K562 (cell line): ENCODE measurements around the gene KLHL14. TPM values are rescaled to one million over a fixed set of nuclear protein-coding genes. Genes with fewer than 3 reads are reported as not detected.

Source experiments
- ATAC-seq: fragments of 200-7000 bp; cut with Tn5 transposase; 3 replicates; pipeline ENCODE4 v1.9.1; 2020; ENCODE audit warnings: moderate library complexity
- BruUV-seq: library from RNA; stranded (reverse); fragments of 400-500 nt; replicated peaks from 2 replicates; lab custom pipeline; 2021; lab: Mats Ljungman, UMichigan
- CTCF ChIA-PET: fragments of 300-600 bp; formaldehyde crosslinking; extraction: SDS; loops from one replicate; lab custom pipeline; 2021; ENCODE audit warnings: low intra/inter-chr PET ratio; lab: Yijun Ruan, JAX
- POLR2A ChIA-PET: fragments of 300-600, 350-650 bp; sonication (Branson Sonifier 250); formaldehyde crosslinking; extraction: SDS; loops from one replicate; lab custom pipeline; 2021; ENCODE audit warnings: antibody characterized with exemption, inconsistent platforms; lab: Yijun Ruan, JAX
- DNase-seq, 4 experiments: peaks; one replicate each; pipeline versions ENCODE4 v3.0.0 to v3.0.0-alpha.2; 2011 to 2018; ENCODE audit warnings: low spot score in 3 of 4, mixed read lengths in 3 of 4; ENCODE audit errors: extremely low read depth in 1 of 4
- FAIRE-seq: peaks from 2 replicates; lab custom pipeline; 2011; peaks lifted over from hg19 to GRCh38; lab: Jason Lieb, UNC
- H2AFZ ChIP-seq: 2 replicates; pipeline ENCODE4 v1.6.0; 2011; ENCODE audit warnings: low read depth, low read length, control low read depth, inconsistent platforms
- H3K27ac ChIP-seq: fragments of 200-600 bp; 3 replicates; pipeline ENCODE4 v1.8.0; 2011; ENCODE audit warnings: low read depth, mild to moderate bottlenecking, control low read depth, inconsistent platforms, low read length, moderate library complexity, mixed read lengths; ENCODE audit errors: extremely low read depth
- H3K27me3 ChIP-seq, 2 experiments: fragments of 300-600 bp in 1 of 2; 2 replicates in 1 of 2; 3 replicates in 1 of 2; pipeline versions ENCODE4 v1.6.0 to v1.8.0; 2011; ENCODE audit warnings: inconsistent platforms in 2 of 2, low read length in 2 of 2, mild to moderate bottlenecking in 1 of 2, mixed read lengths in 1 of 2, moderate library complexity in 1 of 2; ENCODE audit not compliant: control insufficient read depth in 2 of 2, insufficient read depth in 2 of 2
- H3K36me3 ChIP-seq: fragments of 300-600 bp; 3 replicates; pipeline ENCODE4 v1.8.0; 2011; ENCODE audit warnings: mild to moderate bottlenecking, low read length, inconsistent platforms; ENCODE audit not compliant: control insufficient read depth, insufficient read depth
- H3K4me1 ChIP-seq, 2 experiments: fragments of 200-600 bp in 1 of 2; replicated peaks in 1 of 2; 2 replicates in 1 of 2; 3 replicates in 1 of 2; pipeline versions ENCODE4 v1.5.1 to v1.8.0; 2011; ENCODE audit warnings: inconsistent platforms in 2 of 2, low read length in 2 of 2, mild to moderate bottlenecking in 1 of 2, mixed read lengths in 1 of 2, moderate library complexity in 1 of 2; ENCODE audit not compliant: control insufficient read depth in 2 of 2, insufficient read depth in 2 of 2
- H3K4me2 ChIP-seq: 2 replicates; pipeline ENCODE4 v1.6.1; 2011; ENCODE audit warnings: low read length, control low read depth, inconsistent platforms, mixed read lengths; ENCODE audit not compliant: insufficient read depth
- H3K4me3 ChIP-seq: fragments of 200-600 bp; sonication (generic), shearing (Covaris generic); 2 replicates; pipeline ENCODE4 v1.5.1; 2016; ENCODE audit warnings: control low read depth, inconsistent platforms
- H3K79me2 ChIP-seq: fragments of 200-600 bp; 3 replicates; pipeline ENCODE4 v1.8.0; 2011; ENCODE audit warnings: low read length, inconsistent platforms; ENCODE audit not compliant: control insufficient read depth, insufficient read depth
- H3K9ac ChIP-seq, 2 experiments: 2 replicates each; pipeline versions ENCODE4 v1.6.0 to v1.6.1; 2011; ENCODE audit warnings: low read depth in 2 of 2, low read length in 2 of 2, control low read depth in 1 of 2, inconsistent platforms in 1 of 2, mild to moderate bottlenecking in 1 of 2, mixed read lengths in 1 of 2; ENCODE audit not compliant: insufficient read depth in 1 of 2
- H3K9me1 ChIP-seq: one replicate; pipeline ENCODE4 v1.6.0; 2011; ENCODE audit warnings: inconsistent platforms, mild to moderate bottlenecking, low read length, moderate library complexity; ENCODE audit not compliant: control insufficient read depth, insufficient read depth
- H3K9me3 ChIP-seq: replicated peaks from 2 replicates; pipeline ENCODE4 v1.5.1; 2011; ENCODE audit warnings: low read depth, low read length, inconsistent platforms; ENCODE audit not compliant: control insufficient read depth, insufficient read depth
- H4K20me1 ChIP-seq: replicated peaks from 2 replicates; pipeline ENCODE4 v1.6.1; 2011; ENCODE audit warnings: low read length, inconsistent platforms, mixed read lengths; ENCODE audit not compliant: control insufficient read depth, insufficient read depth
- BMI1 ChIP-seq: fragments of 150-350 bp; IDR thresholded peaks from 2 replicates; pipeline ENCODE4 v1.6.1; 2014; ENCODE audit warnings: low read length
- CREB5 ChIP-seq: fragments of 250-450 bp; sonication (Bioruptor Pico); IDR thresholded peaks from 2 replicates; pipeline ENCODE4 v1.5.0; 2020; ENCODE audit warnings: mild to moderate bottlenecking
- E2F1 ChIP-seq: sonication (generic); formaldehyde crosslinking; IDR thresholded peaks from 2 replicates; pipeline ENCODE4 v1.8.1; 2023; ENCODE audit warnings: mild to moderate bottlenecking, missing genetic modification reagents, moderate library complexity
- KAT2B ChIP-seq: IDR thresholded peaks from one replicate; pipeline ENCODE4 v1.6.1; 2012; ENCODE audit warnings: low read depth, mild to moderate bottlenecking, control low read depth, inconsistent platforms, low read length, moderate library complexity
- KAT8 ChIP-seq: fragments of 450-650 bp; IDR thresholded peaks from 2 replicates; pipeline ENCODE4 v1.6.1; 2016; ENCODE audit warnings: low read depth, mild to moderate bottlenecking
- MCM5 ChIP-seq: fragments of 450-650 bp; IDR thresholded peaks from 2 replicates; pipeline ENCODE4 v1.6.1; 2016; ENCODE audit warnings: low read depth
- MTA1 ChIP-seq: fragments of 450-650 bp; IDR thresholded peaks from 2 replicates; pipeline ENCODE4 v1.6.1; 2017; ENCODE audit warnings: borderline replicate concordance
- ZNF436 ChIP-seq: fragments of 250-450, 450-650 bp; sonication (Bioruptor Pico); formaldehyde crosslinking; IDR thresholded peaks from 2 replicates; pipeline ENCODE4 v1.7.0; 2020; ENCODE audit warnings: mild to moderate bottlenecking
- ZNF644 ChIP-seq: fragments of 200-800 bp; sonication (Bioruptor generic); IDR thresholded peaks from 2 replicates; pipeline ENCODE4 v1.6.1; 2016; ENCODE audit warnings: low read depth, missing genetic modification characterization, missing compliant biosample characterization
- WGBS: fragments of 100-300 bp; shearing (Covaris generic); methylation state at CpG from one replicate; pipeline ENCODE4 v1.1.6; 2016; ENCODE audit warnings: low coverage, mixed read lengths; ENCODE audit not compliant: insufficient coverage; ENCODE audit errors: missing lambda C conversion rate; 5-methylcytosine and 5-hydroxymethylcytosine counted together
- in situ Hi-C: fragments of 300-500 bp; cut with MboI; formaldehyde crosslinking; loops from 4 replicates; pipeline ENCODE4 v1.15.0; 2018; ENCODE audit warnings: inconsistent platforms, mixed read lengths
- intact Hi-C: fragments of 100-400 bp; cut with micrococcal nuclease; formaldehyde crosslinking; loops from 2 replicates; pipeline ENCODE4 v1.14.2; 2022
- polyA plus RNA-seq, 8 experiments: library from polyadenylated mRNA; depleted of rRNA in 4 of 8; stranded (reverse) in 5 of 8; unstranded in 3 of 8; fragments of >200 nt; fragmentation: Nextera tagmentation in 2 of 8; fragmentation: Illumina TruSeq in 1 of 8; extraction: Ambion mirVana in 2 of 8; extraction: Trizol in 1 of 8; gene quantifications; 2 replicates each; pipeline versions ENCODE4 v1.2.1 to v1.2.3, GENCODE V29; 2011 to 2014; ENCODE audit warnings: inconsistent platforms in 1 of 8, missing spikeins in 1 of 8
- total RNA-seq, 7 experiments: library from RNA; depleted of rRNA in 6 of 7; stranded (reverse); fragments of >200 nt in 6 of 7; fragmentation: Illumina TruSeq in 2 of 7; extraction: Trizol in 2 of 7; gene quantifications; 2 replicates each; pipeline versions ENCODE4 v1.2.1 to v1.2.3, GENCODE V29; 2011 to 2021; ENCODE audit warnings: low replicate concordance in 1 of 7

The KLHL14 gene
- total and polyA plus RNA-seq, 9 of the 15 experiments (the other 6 are each of a cell fraction or from before 2014, with no cell fraction given) = not detected

- Histone ChIP-seq H3K4me1 (no peaks in the 10 kb centered on the region), H3K4me2 (no peak overlapping the region), H3K9me3 (no peaks in the 10 kb centered on the region), H3K9ac (no peak overlapping the region), H3K79me2 (no peaks in the 10 kb centered on the region), H4K20me1 (no peaks in the 10 kb centered on the region), H3K36me3 (no peaks in the 10 kb centered on the region), H2AFZ (no peak overlapping the region), H3K4me3 (no peak overlapping the region), H3K9me1 (no peaks in the 10 kb centered on the region), H3K27me3 (no peaks in the 10 kb centered on the region), H3K27ac (no peak overlapping the region)
- ATAC-seq (no peak), FAIRE-seq (no peak), DNase-seq (no peak)
- WGBS = 4% methylated on average over 15 of the region's 16 CpGs
- intact Hi-C loops (no loop called here), in situ Hi-C loops (no loop called here)
- ChIA-PET CTCF (no interaction called here), POLR2A (no interaction called here)
- no TSS peak for BruUV-seq
- TF ChIP-seq MCM5 (no peak), MTA1 (no peak), KAT2B (no peak), ZNF436 (CRISPR knock-in tag) (no peak), BMI1 (no peak), ZNF644 (tag) (no peak), E2F1 (no peak), CREB5 (CRISPR knock-in tag) (no peak), KAT8 (no peak)
Observed at GRCh38 chr18:32629981-32630700, 142.7 kb downstream of the KLHL14 start.
